OCI-LY7 (cell line): ENCODE results near the gene ELOVL1.
"Not testable (repeated sequence)": the region's sequence is repeated elsewhere in the genome, so short reads cannot be mapped to it uniquely, and the experiment has no call there.

ENCODE experiments used
- CTCF ChIP-seq: fragments of 200-600 bp; sonication (generic); conservative IDR thresholded peaks from 2 replicates; pipeline ENCODE4 v1.5.1; 2014; ENCODE audit warnings: mild to moderate bottlenecking, antibody characterized with exemption, low read length, moderate library complexity, mixed read lengths
- EZH2phosphoT487 ChIP-seq: fragments of 200-600 bp; sonication (generic); IDR thresholded peaks from 2 replicates; pipeline ENCODE4 v1.6.1; 2018; ENCODE audit warnings: low read depth, borderline replicate concordance, mild to moderate bottlenecking, mixed run types, antibody characterized with exemption, low read length, moderate library complexity, mixed read lengths

DNA sequence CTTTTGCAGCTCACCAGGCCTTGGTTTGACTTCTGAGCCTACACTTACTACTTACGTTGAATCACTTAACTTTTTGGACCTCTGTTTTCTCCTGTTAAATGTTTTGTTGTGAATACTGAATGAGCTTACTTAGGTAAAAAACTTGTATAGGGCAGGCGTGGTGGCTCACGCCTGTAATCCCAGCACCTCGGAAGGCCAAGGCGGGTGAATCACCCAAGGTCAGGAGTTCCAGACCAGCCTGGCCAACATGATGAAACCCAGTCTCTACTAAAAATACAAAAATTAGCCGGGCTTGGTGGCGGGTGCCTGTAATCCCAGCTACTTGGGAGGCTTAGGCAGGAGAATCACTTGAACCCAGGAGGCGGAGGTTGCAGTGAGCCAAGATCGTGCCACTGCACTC is 32.6 kb upstream of the ELOVL1 start:
- not testable (repeated sequence) for TF ChIP-seq CTCF, EZH2phosphoT487
